ENCODE measurements around the gene HOXC12.

DNA sequence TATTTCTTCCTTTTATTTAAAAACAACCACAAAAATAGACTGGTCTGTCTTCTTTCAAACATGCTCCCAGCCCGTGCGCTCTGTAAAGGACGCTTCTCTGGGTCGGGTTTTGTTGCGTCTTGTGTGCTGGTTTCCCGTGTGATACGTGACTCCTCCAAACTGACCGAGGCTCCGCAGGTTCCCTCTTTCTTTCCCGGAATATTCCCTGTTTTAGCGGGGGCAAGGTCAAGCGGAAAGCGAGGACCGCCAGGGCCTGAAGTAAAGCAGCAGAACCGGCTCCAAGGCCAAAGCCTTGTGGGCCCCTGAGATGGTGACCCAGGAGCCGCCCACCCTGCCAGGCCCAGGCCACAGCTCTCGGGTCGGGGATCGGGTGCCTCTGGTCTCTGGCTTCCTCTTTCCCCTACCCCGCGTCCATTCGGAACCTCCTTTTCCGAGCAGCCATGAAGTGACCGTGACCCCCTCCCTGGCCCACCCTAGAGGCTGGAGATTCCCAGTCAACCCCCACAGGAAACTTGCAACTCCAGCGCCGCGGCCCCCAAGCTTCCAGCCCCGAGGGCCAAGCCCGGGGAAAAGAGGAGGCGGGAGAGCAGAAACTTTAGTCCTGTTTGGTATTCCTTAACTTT lies 29.4 kb downstream of the HOXC12 start:
- no peak for TF ChIP-seq TCF12 (IDR thresholded peaks at IDR 0.05; ENCODE audit: low read depth, low read length)
- TF ChIP-seq POLR2AphosphoS5 (IDR thresholded peaks at IDR 0.05; ENCODE audit: low read depth, low read length): no peak
- no peak for TF ChIP-seq KDM5A (IDR thresholded peaks at IDR 0.05; ENCODE audit: low read length)
- no peak for TF ChIP-seq SIRT6 (IDR thresholded peaks at IDR 0.05; ENCODE audit: low read length)
- TF ChIP-seq RNF2 (IDR thresholded peaks at IDR 0.05; ENCODE audit: borderline replicate concordance, low read depth, low read length, missing control alignments, poor library complexity, severe bottlenecking): peak; percentile 67
- TF ChIP-seq, protein P1, sequence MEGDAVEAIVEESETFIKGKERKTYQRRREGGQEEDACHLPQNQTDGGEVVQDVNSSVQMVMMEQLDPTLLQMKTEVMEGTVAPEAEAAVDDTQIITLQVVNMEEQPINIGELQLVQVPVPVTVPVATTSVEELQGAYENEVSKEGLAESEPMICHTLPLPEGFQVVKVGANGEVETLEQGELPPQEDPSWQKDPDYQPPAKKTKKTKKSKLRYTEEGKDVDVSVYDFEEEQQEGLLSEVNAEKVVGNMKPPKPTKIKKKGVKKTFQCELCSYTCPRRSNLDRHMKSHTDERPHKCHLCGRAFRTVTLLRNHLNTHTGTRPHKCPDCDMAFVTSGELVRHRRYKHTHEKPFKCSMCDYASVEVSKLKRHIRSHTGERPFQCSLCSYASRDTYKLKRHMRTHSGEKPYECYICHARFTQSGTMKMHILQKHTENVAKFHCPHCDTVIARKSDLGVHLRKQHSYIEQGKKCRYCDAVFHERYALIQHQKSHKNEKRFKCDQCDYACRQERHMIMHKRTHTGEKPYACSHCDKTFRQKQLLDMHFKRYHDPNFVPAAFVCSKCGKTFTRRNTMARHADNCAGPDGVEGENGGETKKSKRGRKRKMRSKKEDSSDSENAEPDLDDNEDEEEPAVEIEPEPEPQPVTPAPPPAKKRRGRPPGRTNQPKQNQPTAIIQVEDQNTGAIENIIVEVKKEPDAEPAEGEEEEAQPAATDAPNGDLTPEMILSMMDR (IDR thresholded peaks at IDR 0.05; ENCODE audit: control extremely low read depth in 1 of 3, insufficient read depth in 1 of 3, low read depth in 1 of 3, low read length in 3 of 3): no peak
- TF ChIP-seq FOSL1 (IDR thresholded peaks at IDR 0.05; ENCODE audit: insufficient read depth, low read depth, low read length): no peak
- TF ChIP-seq, protein P2, sequence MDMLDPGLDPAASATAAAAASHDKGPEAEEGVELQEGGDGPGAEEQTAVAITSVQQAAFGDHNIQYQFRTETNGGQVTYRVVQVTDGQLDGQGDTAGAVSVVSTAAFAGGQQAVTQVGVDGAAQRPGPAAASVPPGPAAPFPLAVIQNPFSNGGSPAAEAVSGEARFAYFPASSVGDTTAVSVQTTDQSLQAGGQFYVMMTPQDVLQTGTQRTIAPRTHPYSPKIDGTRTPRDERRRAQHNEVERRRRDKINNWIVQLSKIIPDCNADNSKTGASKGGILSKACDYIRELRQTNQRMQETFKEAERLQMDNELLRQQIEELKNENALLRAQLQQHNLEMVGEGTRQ (IDR thresholded peaks at IDR 0.05; ENCODE audit: low read length): no peak
- no peak for TF ChIP-seq BACH1 (IDR thresholded peaks at IDR 0.05; ENCODE audit: low read length)
- TF ChIP-seq, protein P3, sequence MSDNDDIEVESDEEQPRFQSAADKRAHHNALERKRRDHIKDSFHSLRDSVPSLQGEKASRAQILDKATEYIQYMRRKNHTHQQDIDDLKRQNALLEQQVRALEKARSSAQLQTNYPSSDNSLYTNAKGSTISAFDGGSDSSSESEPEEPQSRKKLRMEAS (IDR thresholded peaks at IDR 0.05): no peak
- TF ChIP-seq RFX5 (IDR thresholded peaks at IDR 0.05; ENCODE audit: borderline replicate concordance, low read depth, low read length): no peak
- TF ChIP-seq SP4 (IDR thresholded peaks at IDR 0.05; ENCODE audit: low read length): no peak

Measured in H1 (cell line).